Right lobe of liver (tissue), 4 donors: ENCODE measurements around the gene ERCC8.

Source experiments
- CTCF ChIP-seq, 4 donors: fragments of 200-600 bp in 3 of 4; fragments of 450-650 bp in 1 of 4; IDR thresholded peaks; one replicate each; pipeline versions ENCODE4 v1.5.1 to v1.8.0; 2016 to 2022; ENCODE audit warnings: antibody characterized with exemption in 4 of 4, mild to moderate bottlenecking in 2 of 4
- POLR2A ChIP-seq: fragments of 450-650 bp; IDR thresholded peaks from one replicate; pipeline ENCODE4 v1.6.1; 2017; ENCODE audit warnings: antibody characterized with exemption, mild to moderate bottlenecking
- donor health status: DM: no; HTN: no; CAD: no.
- donor health status: DM: no; HTN: no; CAD: no.
- donor health status: DM: no; HTN: yes; CAD: no.

- TF ChIP-seq POLR2A (no peak), CTCF (IDR thresholded peaks at IDR 0.05) (peak; percentile 3 to 53 (median 33))
Measured at GRCh38 chr5:60843936-60844905, 100.6 kb downstream of the ERCC8 start, which contains the start of gene ELOVL7.
